Midbrain (tissue), 1 donor: ENCODE data around the gene ANXA4.
"Not testable (repeated sequence)": the region's sequence is repeated elsewhere in the genome, so short reads cannot be mapped to it uniquely, and the experiment has no call there.

ENCODE experiments used
- DNase-seq: peaks from one replicate; lab custom pipeline; 2025; lab: John Stamatoyannopoulos, UW

ANXA4 gene

GRCh38 chr2:69779258-69780001 lies 37.5 kb downstream of the ANXA4 start:
- DNase-seq = no peak

- DNase-seq = no peak
Observed at GRCh38 chr2:69780921-69781320, 39.0 kb downstream of the ANXA4 start.

GRCh38 chr2:69781321-69782248 lies 39.7 kb downstream of the ANXA4 start:
- no peak for DNase-seq

- DNase-seq = no peak
Observed at GRCh38 chr2:69784228-69784627, 42.3 kb downstream of the ANXA4 start.

GRCh38 chr2:69785358-69785757 lies 43.4 kb downstream of the ANXA4 start:
- no peak for DNase-seq

GRCh38 chr2:69786052-69786560 lies 44.2 kb downstream of the ANXA4 start:
- DNase-seq = no peak

- DNase-seq = no peak
Observed at GRCh38 chr2:69789175-69789721, 47.3 kb downstream of the ANXA4 start.

GRCh38 chr2:69789772-69790600 lies 48.1 kb downstream of the ANXA4 start:
- DNase-seq = peak; percentile 10

- no peak for DNase-seq
Observed at GRCh38 chr2:69790601-69790959, 48.6 kb downstream of the ANXA4 start.

- DNase-seq = no peak
Observed at GRCh38 chr2:69791045-69791444, 49.1 kb downstream of the ANXA4 start.

- no peak for DNase-seq
Observed at GRCh38 chr2:69796174-69796573, 54.2 kb downstream of the ANXA4 start.

- no peak for DNase-seq
Observed at GRCh38 chr2:69797235-69797634, 55.3 kb downstream of the ANXA4 start.

GRCh38 chr2:69797836-69798289 lies 55.9 kb downstream of the ANXA4 start:
- no peak for DNase-seq

GRCh38 chr2:69798290-69798908 lies 56.5 kb downstream of the ANXA4 start:
- DNase-seq = no peak

GRCh38 chr2:69798909-69799526 lies 57.1 kb downstream of the ANXA4 start:
- no peak for DNase-seq

GRCh38 chr2:69801745-69802290 lies 59.9 kb downstream of the ANXA4 start:
- DNase-seq = no peak

- not testable (repeated sequence) for DNase-seq
Observed at GRCh38 chr2:69802781-69803367, 60.9 kb downstream of the ANXA4 start.

GRCh38 chr2:69804416-69804815 lies 62.5 kb downstream of the ANXA4 start:
- DNase-seq = no peak

GRCh38 chr2:69805887-69806286 lies 64.0 kb downstream of the ANXA4 start:
- no peak for DNase-seq
